ENCODE measurements around the gene CEP164. TPM values are rescaled to one million over a fixed set of nuclear protein-coding genes. Genes with fewer than 3 reads are reported as not detected.

Gene CEP164
- total and polyA plus RNA-seq, 2 experiments from 2014 or later, result 13.9 to 23.8 TPM

GRCh38 chr11:117318738-117319137, 8.9 kb upstream of the CEP164 start:
- Histone ChIP-seq H3K27me3 (ENCODE audit: insufficient read depth) (no peaks in the 10 kb centered on the region), H3K27ac (ENCODE audit: low read depth) (peak overlapping the region; percentile 26; the same call in 1 of the 2 replicates), H4K20me1 (replicated peaks; ENCODE audit: insufficient read depth) (no peaks in the 10 kb centered on the region), H3K4me2 (no peak overlapping the region), H3K79me2 (replicated peaks; ENCODE audit: insufficient read depth) (no peaks in the 10 kb centered on the region), H2AFZ (no peak overlapping the region), H3K4me3 (no peak overlapping the region), H3K9me2 (ENCODE audit: insufficient read depth) (no peaks in the 10 kb centered on the region), H3K36me3 (ENCODE audit: insufficient read depth) (no peaks in the 10 kb centered on the region), H3F3A (replicated peaks; ENCODE audit: low read depth) (no peaks in the 10 kb centered on the region), H3K4me1 (ENCODE audit: insufficient read depth) (peaks cover 13% of the 10 kb centered on the region; the same call in 1 of the 2 replicates)
- no peak overlapping the region for H3K27ac Mint-ChIP-seq
- H3K9me3 Mint-ChIP-seq, result no peaks in the 10 kb centered on the region
- no peak for TF ChIP-seq REST (IDR thresholded peaks at IDR 0.05; ENCODE audit: unreplicated experiment)
- TF ChIP-seq ETS1 (IDR thresholded peaks at IDR 0.05), result no peak
- no peak for TF ChIP-seq EZH2 (IDR thresholded peaks at IDR 0.05; ENCODE audit: low read depth, unreplicated experiment)
- no peak for TF ChIP-seq ZNF331 (CRISPR knock-in tag; IDR thresholded peaks at IDR 0.05; ENCODE audit: low read depth)
- no peak for TF ChIP-seq CREB1 (CRISPR knock-in tag; IDR thresholded peaks at IDR 0.05; ENCODE audit: low read depth)
- no peak for TF ChIP-seq JUNB (IDR thresholded peaks at IDR 0.05; ENCODE audit: unreplicated experiment)
- no peak for TF ChIP-seq EZH2phosphoT487 (IDR thresholded peaks at IDR 0.05; ENCODE audit: unreplicated experiment)
- TF ChIP-seq STAT1 (IDR thresholded peaks at IDR 0.05; ENCODE audit: unreplicated experiment), result no peak
- no peak for TF ChIP-seq NANOG (IDR thresholded peaks at IDR 0.05; ENCODE audit: borderline replicate concordance)
- no peak for TF ChIP-seq ZNF114 (CRISPR knock-in tag; IDR thresholded peaks at IDR 0.05)
- TF ChIP-seq ZNF462 (CRISPR knock-in tag; IDR thresholded peaks at IDR 0.05), result no peak
- no peak for TF ChIP-seq CTCF (conservative IDR thresholded peaks at IDR 0.05; ENCODE audit: low read depth in 2 of 2)
- no peak for TF ChIP-seq POLR2AphosphoS5 (IDR thresholded peaks at IDR 0.05; ENCODE audit: low read depth)
- H3K4me1 Mint-ChIP-seq, result peaks cover 16% of the 10 kb centered on the region
- H3K36me3 Mint-ChIP-seq (ENCODE audit: low read depth), result no peaks in the 10 kb centered on the region
- no peak overlapping the region for H3K4me3 Mint-ChIP-seq
- peaks cover 16% of the 10 kb centered on the region for H3K27me3 Mint-ChIP-seq (ENCODE audit: insufficient read depth, low read depth, poor library complexity)
- DNase-seq (ENCODE audit: low spot score) (no peak), ATAC-seq (no peak)
